SK-N-SH treated with all-trans-retinoic acid at 6 μM for 48 hours (cell line): ENCODE results near the gene LAPTM4A.

Experiments used
- ATAC-seq: fragments of 200-7000 bp; cut with Tn5 transposase; 3 replicates; pipeline ENCODE4 v1.9.1; 2020; ENCODE audit warnings: mild to moderate bottlenecking, moderate library complexity
- BACH2 ChIP-seq: fragments of 250-450 bp; sonication (Bioruptor Pico); IDR thresholded peaks from 2 replicates; pipeline ENCODE4 v1.9.0; 2021; ENCODE audit warnings: mild to moderate bottlenecking, borderline replicate concordance
- CSDC2 ChIP-seq: fragments of 250-450 bp; sonication (Bioruptor Pico); IDR thresholded peaks from 2 replicates; pipeline ENCODE4 v1.5.0; 2020; ENCODE audit warnings: mild to moderate bottlenecking, moderate library complexity
- ESRRG ChIP-seq: fragments of 250-450 bp; sonication (Bioruptor Pico); IDR thresholded peaks from 2 replicates; pipeline ENCODE4 v1.6.1; 2021; ENCODE audit warnings: mild to moderate bottlenecking
- GLIS3 ChIP-seq: fragments of 250-450 bp; sonication (Bioruptor Pico); IDR thresholded peaks from 2 replicates; pipeline ENCODE4 v1.5.0; 2020; ENCODE audit warnings: mild to moderate bottlenecking, moderate library complexity
- ISL1 ChIP-seq: fragments of 250-450 bp; sonication (Bioruptor Pico); IDR thresholded peaks from 2 replicates; pipeline ENCODE4 v2.1.2; 2022; ENCODE audit warnings: mild to moderate bottlenecking, moderate library complexity
- POU6F1 ChIP-seq: fragments of 250-450 bp; sonication (Bioruptor Pico); IDR thresholded peaks from 2 replicates; pipeline ENCODE4 v1.8.0; 2021; ENCODE audit warnings: low read depth, mild to moderate bottlenecking, moderate library complexity, borderline replicate concordance
- RARB ChIP-seq: fragments of 250-450 bp; sonication (Bioruptor Pico); IDR thresholded peaks from 2 replicates; pipeline ENCODE4 v1.8.0; 2021; ENCODE audit warnings: mild to moderate bottlenecking, moderate library complexity
- ZC3H10 ChIP-seq: fragments of 250-450 bp; sonication (Bioruptor Pico); IDR thresholded peaks from 2 replicates; pipeline ENCODE4 v1.5.1; 2021; ENCODE audit warnings: mild to moderate bottlenecking, moderate library complexity
- ZFP30 ChIP-seq: fragments of 450-650 bp; formaldehyde crosslinking; IDR thresholded peaks from 2 replicates; pipeline ENCODE4 v1.5.0; 2022; ENCODE audit warnings: mild to moderate bottlenecking, moderate library complexity
- ZNF70 ChIP-seq: fragments of 450-650 bp; formaldehyde crosslinking; IDR thresholded peaks from 2 replicates; pipeline ENCODE4 v1.5.0; 2020; ENCODE audit warnings: mild to moderate bottlenecking, moderate library complexity
- TF ChIP-seq, protein P1 (sequence below): fragments of 250-450 bp; sonication (Bioruptor Pico); IDR thresholded peaks from 2 replicates; pipeline ENCODE4 v1.5.1; 2020; ENCODE audit warnings: low read depth, mild to moderate bottlenecking, moderate library complexity
- TF ChIP-seq, protein P2 (sequence below): fragments of 250-450 bp; sonication (Bioruptor Pico); IDR thresholded peaks from 2 replicates; pipeline ENCODE4 v1.5.1; 2021; ENCODE audit warnings: mild to moderate bottlenecking, moderate library complexity
- TF ChIP-seq, protein P3 (sequence below): fragments of 250-450 bp; sonication (Bioruptor Pico); IDR thresholded peaks from 2 replicates; pipeline ENCODE4 v1.5.0; 2020; ENCODE audit warnings: mild to moderate bottlenecking, moderate library complexity
- TF ChIP-seq, protein P4 (sequence below): fragments of 250-450 bp; sonication (Bioruptor Pico); IDR thresholded peaks from 2 replicates; pipeline ENCODE4 v1.8.0; 2020; ENCODE audit warnings: mild to moderate bottlenecking, moderate library complexity, borderline replicate concordance

LAPTM4A gene

DNA sequence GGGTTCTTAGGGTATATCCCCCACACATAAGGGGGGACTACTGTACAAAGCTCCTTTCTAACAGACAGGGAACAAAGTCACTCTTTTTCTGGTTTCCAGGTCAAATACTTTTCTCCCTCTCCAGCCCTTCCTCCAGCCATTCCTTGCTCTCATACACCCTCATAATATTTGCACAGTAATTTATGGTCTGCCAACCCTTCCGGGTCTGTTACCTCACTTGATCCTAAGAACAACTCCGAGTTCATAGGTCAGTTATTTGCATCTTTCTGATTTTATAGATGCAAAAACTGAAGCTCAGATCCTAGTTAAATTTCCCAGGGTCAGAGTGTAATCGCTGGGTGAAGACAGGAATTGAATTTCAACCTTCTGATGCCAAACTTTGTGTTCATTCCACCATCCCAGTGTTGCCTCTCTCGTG lies 24.2 kb downstream of the LAPTM4A start:
- no peak for ATAC-seq
- TF ChIP-seq GLIS3 (CRISPR knock-in tag) = no peak
- TF ChIP-seq, protein P1, sequence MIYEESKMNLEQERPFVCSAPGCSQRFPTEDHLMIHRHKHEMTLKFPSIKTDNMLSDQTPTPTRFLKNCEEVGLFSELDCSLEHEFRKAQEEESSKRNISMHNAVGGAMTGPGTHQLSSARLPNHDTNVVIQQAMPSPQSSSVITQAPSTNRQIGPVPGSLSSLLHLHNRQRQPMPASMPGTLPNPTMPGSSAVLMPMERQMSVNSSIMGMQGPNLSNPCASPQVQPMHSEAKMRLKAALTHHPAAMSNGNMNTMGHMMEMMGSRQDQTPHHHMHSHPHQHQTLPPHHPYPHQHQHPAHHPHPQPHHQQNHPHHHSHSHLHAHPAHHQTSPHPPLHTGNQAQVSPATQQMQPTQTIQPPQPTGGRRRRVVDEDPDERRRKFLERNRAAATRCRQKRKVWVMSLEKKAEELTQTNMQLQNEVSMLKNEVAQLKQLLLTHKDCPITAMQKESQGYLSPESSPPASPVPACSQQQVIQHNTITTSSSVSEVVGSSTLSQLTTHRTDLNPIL (CRISPR knock-in tag) = no peak
- TF ChIP-seq, protein P2, sequence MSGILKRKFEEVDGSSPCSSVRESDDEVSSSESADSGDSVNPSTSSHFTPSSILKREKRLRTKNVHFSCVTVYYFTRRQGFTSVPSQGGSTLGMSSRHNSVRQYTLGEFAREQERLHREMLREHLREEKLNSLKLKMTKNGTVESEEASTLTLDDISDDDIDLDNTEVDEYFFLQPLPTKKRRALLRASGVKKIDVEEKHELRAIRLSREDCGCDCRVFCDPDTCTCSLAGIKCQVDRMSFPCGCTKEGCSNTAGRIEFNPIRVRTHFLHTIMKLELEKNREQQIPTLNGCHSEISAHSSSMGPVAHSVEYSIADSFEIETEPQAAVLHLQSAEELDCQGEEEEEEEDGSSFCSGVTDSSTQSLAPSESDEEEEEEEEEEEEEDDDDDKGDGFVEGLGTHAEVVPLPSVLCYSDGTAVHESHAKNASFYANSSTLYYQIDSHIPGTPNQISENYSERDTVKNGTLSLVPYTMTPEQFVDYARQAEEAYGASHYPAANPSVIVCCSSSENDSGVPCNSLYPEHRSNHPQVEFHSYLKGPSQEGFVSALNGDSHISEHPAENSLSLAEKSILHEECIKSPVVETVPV (CRISPR knock-in tag) = no peak
- no peak for TF ChIP-seq RARB (CRISPR knock-in tag)
- TF ChIP-seq, protein P3, sequence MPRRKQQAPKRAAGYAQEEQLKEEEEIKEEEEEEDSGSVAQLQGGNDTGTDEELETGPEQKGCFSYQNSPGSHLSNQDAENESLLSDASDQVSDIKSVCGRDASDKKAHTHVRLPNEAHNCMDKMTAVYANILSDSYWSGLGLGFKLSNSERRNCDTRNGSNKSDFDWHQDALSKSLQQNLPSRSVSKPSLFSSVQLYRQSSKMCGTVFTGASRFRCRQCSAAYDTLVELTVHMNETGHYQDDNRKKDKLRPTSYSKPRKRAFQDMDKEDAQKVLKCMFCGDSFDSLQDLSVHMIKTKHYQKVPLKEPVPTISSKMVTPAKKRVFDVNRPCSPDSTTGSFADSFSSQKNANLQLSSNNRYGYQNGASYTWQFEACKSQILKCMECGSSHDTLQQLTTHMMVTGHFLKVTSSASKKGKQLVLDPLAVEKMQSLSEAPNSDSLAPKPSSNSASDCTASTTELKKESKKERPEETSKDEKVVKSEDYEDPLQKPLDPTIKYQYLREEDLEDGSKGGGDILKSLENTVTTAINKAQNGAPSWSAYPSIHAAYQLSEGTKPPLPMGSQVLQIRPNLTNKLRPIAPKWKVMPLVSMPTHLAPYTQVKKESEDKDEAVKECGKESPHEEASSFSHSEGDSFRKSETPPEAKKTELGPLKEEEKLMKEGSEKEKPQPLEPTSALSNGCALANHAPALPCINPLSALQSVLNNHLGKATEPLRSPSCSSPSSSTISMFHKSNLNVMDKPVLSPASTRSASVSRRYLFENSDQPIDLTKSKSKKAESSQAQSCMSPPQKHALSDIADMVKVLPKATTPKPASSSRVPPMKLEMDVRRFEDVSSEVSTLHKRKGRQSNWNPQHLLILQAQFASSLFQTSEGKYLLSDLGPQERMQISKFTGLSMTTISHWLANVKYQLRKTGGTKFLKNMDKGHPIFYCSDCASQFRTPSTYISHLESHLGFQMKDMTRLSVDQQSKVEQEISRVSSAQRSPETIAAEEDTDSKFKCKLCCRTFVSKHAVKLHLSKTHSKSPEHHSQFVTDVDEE (CRISPR knock-in tag) = no peak
- no peak for TF ChIP-seq BACH2 (CRISPR knock-in tag)
- TF ChIP-seq, protein P4, sequence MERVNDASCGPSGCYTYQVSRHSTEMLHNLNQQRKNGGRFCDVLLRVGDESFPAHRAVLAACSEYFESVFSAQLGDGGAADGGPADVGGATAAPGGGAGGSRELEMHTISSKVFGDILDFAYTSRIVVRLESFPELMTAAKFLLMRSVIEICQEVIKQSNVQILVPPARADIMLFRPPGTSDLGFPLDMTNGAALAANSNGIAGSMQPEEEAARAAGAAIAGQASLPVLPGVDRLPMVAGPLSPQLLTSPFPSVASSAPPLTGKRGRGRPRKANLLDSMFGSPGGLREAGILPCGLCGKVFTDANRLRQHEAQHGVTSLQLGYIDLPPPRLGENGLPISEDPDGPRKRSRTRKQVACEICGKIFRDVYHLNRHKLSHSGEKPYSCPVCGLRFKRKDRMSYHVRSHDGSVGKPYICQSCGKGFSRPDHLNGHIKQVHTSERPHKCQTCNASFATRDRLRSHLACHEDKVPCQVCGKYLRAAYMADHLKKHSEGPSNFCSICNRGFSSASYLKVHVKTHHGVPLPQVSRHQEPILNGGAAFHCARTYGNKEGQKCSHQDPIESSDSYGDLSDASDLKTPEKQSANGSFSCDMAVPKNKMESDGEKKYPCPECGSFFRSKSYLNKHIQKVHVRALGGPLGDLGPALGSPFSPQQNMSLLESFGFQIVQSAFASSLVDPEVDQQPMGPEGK (CRISPR knock-in tag) = no peak
- TF ChIP-seq ZFP30 (CRISPR knock-in tag) = no peak

GRCh38 chr2:20025065-20025786 lies 26.2 kb downstream of the LAPTM4A start:
- ATAC-seq = peak; percentile 95

More at GRCh38 chr2:20025065-20025786, 26.2 kb downstream of the LAPTM4A start:
- TF ChIP-seq ZNF70 (CRISPR knock-in tag) = no peak
- peak; percentile 39; the same call in 1 of the 2 replicates for TF ChIP-seq GLIS3 (CRISPR knock-in tag)
- TF ChIP-seq POU6F1 (CRISPR knock-in tag) = no peak
- TF ChIP-seq ZC3H10 (CRISPR knock-in tag) = no peak
- TF ChIP-seq, protein P1 (CRISPR knock-in tag) = peak; percentile 29; the same call in 1 of the 2 replicates
- TF ChIP-seq CSDC2 = no peak
- 0 out of 2 replicates have a peak, but pooled peaks have one; percentile 12 for TF ChIP-seq ESRRG (CRISPR knock-in tag)
- TF ChIP-seq ISL1 (CRISPR knock-in tag) = peak; percentile 89
- TF ChIP-seq, protein P4 (CRISPR knock-in tag) = peak; percentile 40; the same call in 1 of the 2 replicates
- TF ChIP-seq, all 23 proteins: peak for 5
